Measurements from ENCODE around the gene ECHDC3.

The ECHDC3 gene

DNA sequence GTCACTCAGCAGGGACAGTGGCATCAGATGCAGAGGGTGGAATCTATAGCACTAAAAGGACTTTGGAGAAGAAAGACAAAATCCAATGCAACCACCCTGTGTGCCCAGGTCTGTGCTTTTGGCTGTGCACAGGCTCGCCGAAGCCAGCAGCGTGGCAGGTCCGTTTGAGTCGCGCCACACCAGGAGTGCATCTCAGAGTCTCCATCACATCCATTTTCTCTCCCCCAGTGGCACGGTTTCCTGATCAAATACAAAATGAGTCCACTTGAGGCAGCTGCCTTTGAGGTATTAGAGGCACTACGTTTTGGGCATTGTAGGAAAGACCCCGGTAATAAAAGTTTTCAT, 57.5 kb downstream of the ECHDC3 start:
- Histone ChIP-seq H3K27ac (ENCODE audit: low read depth, low read length, poor library complexity, severe bottlenecking) (no peak overlapping the region), H4K20me1 (ENCODE audit: insufficient read depth, low read length) (no peaks in the 10 kb centered on the region), H3K27me3 (ENCODE audit: insufficient read depth, low read length) (no peaks in the 10 kb centered on the region), H3F3A (ENCODE audit: insufficient read depth, low read length) (no peaks in the 10 kb centered on the region), H3K9me3 (ENCODE audit: low read length) (no peaks in the 10 kb centered on the region), H3K4me3 (ENCODE audit: low read depth, low read length, poor library complexity, severe bottlenecking) (no peak overlapping the region), H3K79me2 (ENCODE audit: insufficient read depth, low read length) (no peaks in the 10 kb centered on the region), H3K4me2 (ENCODE audit: low read length) (no peak overlapping the region), H3K36me3 (ENCODE audit: insufficient read depth, low read length) (no peaks in the 10 kb centered on the region), H3K9ac (ENCODE audit: low read length) (no peak overlapping the region), H3K9me2 (ENCODE audit: low read depth, low read length) (no peaks in the 10 kb centered on the region), H2AFZ (ENCODE audit: low read length) (no peak overlapping the region), H3K4me1 (ENCODE audit: insufficient read depth, low read length, severe bottlenecking) (no peaks in the 10 kb centered on the region)
- TF ChIP-seq, protein P1, sequence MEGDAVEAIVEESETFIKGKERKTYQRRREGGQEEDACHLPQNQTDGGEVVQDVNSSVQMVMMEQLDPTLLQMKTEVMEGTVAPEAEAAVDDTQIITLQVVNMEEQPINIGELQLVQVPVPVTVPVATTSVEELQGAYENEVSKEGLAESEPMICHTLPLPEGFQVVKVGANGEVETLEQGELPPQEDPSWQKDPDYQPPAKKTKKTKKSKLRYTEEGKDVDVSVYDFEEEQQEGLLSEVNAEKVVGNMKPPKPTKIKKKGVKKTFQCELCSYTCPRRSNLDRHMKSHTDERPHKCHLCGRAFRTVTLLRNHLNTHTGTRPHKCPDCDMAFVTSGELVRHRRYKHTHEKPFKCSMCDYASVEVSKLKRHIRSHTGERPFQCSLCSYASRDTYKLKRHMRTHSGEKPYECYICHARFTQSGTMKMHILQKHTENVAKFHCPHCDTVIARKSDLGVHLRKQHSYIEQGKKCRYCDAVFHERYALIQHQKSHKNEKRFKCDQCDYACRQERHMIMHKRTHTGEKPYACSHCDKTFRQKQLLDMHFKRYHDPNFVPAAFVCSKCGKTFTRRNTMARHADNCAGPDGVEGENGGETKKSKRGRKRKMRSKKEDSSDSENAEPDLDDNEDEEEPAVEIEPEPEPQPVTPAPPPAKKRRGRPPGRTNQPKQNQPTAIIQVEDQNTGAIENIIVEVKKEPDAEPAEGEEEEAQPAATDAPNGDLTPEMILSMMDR (IDR thresholded peaks at IDR 0.05; ENCODE audit: low read length), result no peak
- no peak for TF ChIP-seq EZH2 (IDR thresholded peaks at IDR 0.05; ENCODE audit: borderline replicate concordance, low read length)

- TF ChIP-seq, protein P1 (IDR thresholded peaks at IDR 0.05; ENCODE audit: low read length), result no peak
- no peak for TF ChIP-seq EZH2 (IDR thresholded peaks at IDR 0.05; ENCODE audit: borderline replicate concordance, low read length)
- H3K4me2 ChIP-seq (ENCODE audit: low read length), result no peak overlapping the region
- no peak overlapping the region for H3K9ac ChIP-seq (ENCODE audit: low read length)
- no peaks in the 10 kb centered on the region for H3K79me2 ChIP-seq (ENCODE audit: insufficient read depth, low read length)
- H4K20me1 ChIP-seq (ENCODE audit: insufficient read depth, low read length), result no peaks in the 10 kb centered on the region
- H3K4me1 ChIP-seq (ENCODE audit: insufficient read depth, low read length, severe bottlenecking), result no peaks in the 10 kb centered on the region
- no peaks in the 10 kb centered on the region for H3K9me3 ChIP-seq (ENCODE audit: low read length)
- H3K27ac ChIP-seq (ENCODE audit: low read depth, low read length, poor library complexity, severe bottlenecking), result no peak overlapping the region
- H2AFZ ChIP-seq (ENCODE audit: low read length), result no peak overlapping the region
- no peaks in the 10 kb centered on the region for H3K27me3 ChIP-seq (ENCODE audit: insufficient read depth, low read length)
- no peak overlapping the region for H3K4me3 ChIP-seq (ENCODE audit: low read depth, low read length, poor library complexity, severe bottlenecking)
- H3F3A ChIP-seq (ENCODE audit: insufficient read depth, low read length), result no peaks in the 10 kb centered on the region
- H3K36me3 ChIP-seq (ENCODE audit: insufficient read depth, low read length), result no peaks in the 10 kb centered on the region
- no peaks in the 10 kb centered on the region for H3K9me2 ChIP-seq (ENCODE audit: low read depth, low read length)
These were observed 62.2 kb downstream of the ECHDC3 start for GRCh38 chr10:11804336-11804735.

DNA sequence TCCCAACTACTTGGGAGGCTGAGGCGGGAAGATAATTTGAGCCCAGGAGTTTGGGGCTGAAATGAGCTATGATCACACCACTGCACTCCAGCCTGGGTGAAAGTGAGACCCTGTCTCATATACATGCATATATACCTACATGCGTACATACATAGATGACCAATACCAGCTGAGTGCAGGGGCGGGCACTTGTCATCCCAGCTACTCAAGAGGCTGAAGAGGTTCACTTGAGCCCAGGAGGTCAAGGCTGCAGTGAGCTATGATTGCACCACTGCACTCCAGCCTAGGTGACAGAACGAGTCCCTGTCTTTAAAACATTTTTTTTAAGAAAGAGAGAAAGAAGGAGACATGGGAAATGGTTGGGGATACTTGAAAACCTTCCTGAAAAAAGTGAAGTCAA, 63.6 kb downstream of the ECHDC3 start:
- no peaks in the 10 kb centered on the region for H4K20me1 ChIP-seq (ENCODE audit: insufficient read depth, low read length)
- no peaks in the 10 kb centered on the region for H3K9me3 ChIP-seq (ENCODE audit: low read length)
- no peaks in the 10 kb centered on the region for H3K9me2 ChIP-seq (ENCODE audit: low read depth, low read length)
- H3K27ac ChIP-seq (ENCODE audit: low read depth, low read length, poor library complexity, severe bottlenecking), result no peak overlapping the region
- no peak overlapping the region for H3K4me2 ChIP-seq (ENCODE audit: low read length)
- no peak overlapping the region for H3K4me3 ChIP-seq (ENCODE audit: low read depth, low read length, poor library complexity, severe bottlenecking)
- no peaks in the 10 kb centered on the region for H3K79me2 ChIP-seq (ENCODE audit: insufficient read depth, low read length)
- H3K27me3 ChIP-seq (ENCODE audit: insufficient read depth, low read length), result no peaks in the 10 kb centered on the region
- no peaks in the 10 kb centered on the region for H3K36me3 ChIP-seq (ENCODE audit: insufficient read depth, low read length)
- TF ChIP-seq, protein P1 (IDR thresholded peaks at IDR 0.05; ENCODE audit: low read length), result no peak
- TF ChIP-seq EZH2 (IDR thresholded peaks at IDR 0.05; ENCODE audit: borderline replicate concordance, low read length), result no peak
- no peaks in the 10 kb centered on the region for H3F3A ChIP-seq (ENCODE audit: insufficient read depth, low read length)
- no peak overlapping the region for H3K9ac ChIP-seq (ENCODE audit: low read length)
- H3K4me1 ChIP-seq (ENCODE audit: insufficient read depth, low read length, severe bottlenecking), result no peaks in the 10 kb centered on the region
- H2AFZ ChIP-seq (ENCODE audit: low read length), result no peak overlapping the region

Data from OCI-LY1 (cell line).